Posterior vena cava (tissue), 2 donors: ENCODE measurements around the gene PBLD. TPM values are rescaled to one million over a fixed set of nuclear protein-coding genes. Genes with fewer than 3 reads are reported as not detected.
"Not testable (repeated sequence)": the region's sequence is repeated elsewhere in the genome, so short reads cannot be mapped to it uniquely, and the experiment has no call there.

ENCODE experiments used
- DNase-seq: peaks from one replicate; pipeline ENCODE4 v3.0.0-alpha.2; 2020; ENCODE audit warnings: low spot score
- intact Hi-C, 2 donors: fragments of 100-400 bp; cut with DNase I; formaldehyde crosslinking; loops; one replicate each; pipeline versions ENCODE4 v1.14.1 to v1.14.2; 2022 to 2023
- total RNA-seq, 2 donors: library from RNA; stranded (reverse); fragmentation: NEBNext Ultra II Directional; extraction: Animal tissue kit (Norgen Biotek cat#: 25700); gene quantifications; one replicate each; pipeline ENCODE4 v1.2.1, GENCODE V29; 2021
- donor health status: DM: yes; HTN: yes; CAD: no.
- donor health status: DM: yes; HTN: yes; CAD: no.

Gene PBLD
- total RNA-seq, 2 donors from 2014 or later = 9.4 to 12.5 TPM

DNA sequence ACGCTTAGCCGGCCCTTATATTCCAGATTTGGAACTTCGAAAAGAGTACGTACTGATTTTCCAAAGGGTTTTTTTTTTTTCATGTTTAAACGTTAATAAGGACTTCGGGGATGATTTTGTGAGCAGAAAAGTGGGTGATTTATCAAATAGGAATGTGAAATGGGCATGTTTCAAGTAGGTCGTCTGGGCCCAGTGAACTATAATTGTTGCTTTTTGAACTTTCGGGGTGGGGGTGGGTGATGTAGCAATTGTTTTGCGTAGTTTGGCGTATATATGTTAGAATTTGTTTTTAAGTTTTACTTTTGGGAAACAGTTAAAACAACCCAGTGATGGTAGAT lies 299 bp upstream of the PBLD start:
- DNase-seq = no peak
- intact Hi-C loops = no loop called here

DNA sequence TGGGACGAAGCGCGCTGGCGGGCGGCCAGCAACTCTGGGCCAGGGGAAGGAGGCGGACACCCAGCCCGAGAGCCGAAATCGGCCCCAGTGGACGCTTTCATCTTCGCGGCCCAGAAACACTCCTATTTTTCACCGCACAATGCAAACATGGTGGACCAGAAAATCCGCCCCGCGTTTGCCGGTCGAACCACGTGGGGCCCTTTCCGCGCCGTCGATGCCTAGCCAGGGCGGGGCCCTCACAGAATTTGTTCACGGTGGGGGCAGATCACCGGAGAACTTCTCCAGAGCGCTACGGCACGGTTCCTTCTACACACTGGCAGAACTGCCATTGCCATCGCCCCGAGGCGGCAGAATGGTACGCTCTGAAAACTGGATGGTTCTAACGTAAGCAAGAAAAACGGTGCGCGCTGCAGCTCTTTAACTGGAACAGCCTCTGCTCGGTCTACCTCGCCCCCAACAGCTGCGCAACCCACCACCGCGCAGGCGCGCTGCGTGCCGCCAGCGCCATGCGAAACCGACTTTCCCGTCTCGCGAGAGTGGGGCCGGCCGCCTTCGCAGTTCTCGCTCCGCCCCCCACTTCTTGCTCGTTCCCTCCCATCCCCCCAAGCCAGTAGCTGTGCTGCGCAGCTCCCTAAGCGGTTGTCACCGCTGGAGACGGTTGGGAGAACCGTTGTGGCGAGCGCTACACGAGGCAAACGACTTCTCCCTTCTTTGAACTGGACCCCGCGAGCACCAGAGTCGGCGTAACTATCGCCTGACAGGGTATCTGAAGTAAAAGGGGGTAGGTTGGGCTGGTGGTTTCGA lies 1.1 kb downstream of the PBLD start, which contains the start of gene HNRNPH3:
Gene HNRNPH3, plus strand, starts transcription at position 610 of the 804 bp plus-strand sequence. CDS start 5,158 bp downstream, outside the sequence.
- intact Hi-C loops = no loop called here
- DNase-seq = peak; percentile 99

DNA sequence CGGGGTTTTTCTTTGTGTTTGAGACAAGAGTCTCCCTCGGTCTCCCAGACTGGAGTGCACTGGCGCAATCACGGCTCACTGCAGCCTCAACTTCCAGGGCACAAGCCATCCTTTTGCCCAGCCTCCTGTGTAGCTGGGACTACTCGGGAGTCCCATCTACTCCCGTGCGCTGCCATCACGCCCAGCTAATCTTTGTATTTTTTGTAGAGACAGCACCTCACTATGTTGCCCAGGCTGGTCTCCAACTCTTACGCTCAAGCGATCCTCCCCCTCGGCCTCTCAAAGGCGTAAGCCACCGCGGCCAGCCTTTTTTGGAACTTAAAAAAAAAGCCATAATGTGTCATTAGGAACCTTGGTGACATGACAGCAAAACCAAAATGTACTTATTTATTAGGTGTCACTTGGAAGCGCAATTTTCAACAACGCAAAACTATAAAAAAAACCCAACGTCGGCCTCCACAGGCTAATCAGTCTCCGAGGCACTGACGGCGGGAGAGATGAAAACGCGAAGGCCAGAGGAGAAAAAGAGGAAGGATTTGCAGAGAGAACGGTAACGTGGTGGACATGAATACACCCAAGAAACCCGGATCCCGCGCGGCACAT lies 1.8 kb downstream of the PBLD start:
- intact Hi-C loops = no loop called here
- no peak for DNase-seq

DNA sequence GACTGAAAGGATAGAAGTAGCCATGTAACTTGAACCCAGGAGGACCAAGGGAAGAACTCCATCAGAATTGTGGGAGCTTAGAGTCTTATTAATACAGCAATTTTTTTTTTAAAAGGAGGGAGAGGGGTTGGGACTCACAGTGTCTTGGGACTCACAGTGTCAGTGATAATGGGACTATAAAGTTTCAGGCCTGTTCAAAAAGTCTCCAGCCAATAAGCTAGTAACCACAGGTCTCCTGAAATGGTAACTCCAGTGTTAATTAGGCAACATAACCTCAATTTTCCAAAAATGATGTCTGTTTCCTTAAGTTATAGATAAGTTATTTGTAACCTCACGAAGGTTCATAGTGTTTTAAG lies 3.2 kb downstream of the PBLD start:
- DNase-seq = no peak
- intact Hi-C loops = no loop called here

DNA sequence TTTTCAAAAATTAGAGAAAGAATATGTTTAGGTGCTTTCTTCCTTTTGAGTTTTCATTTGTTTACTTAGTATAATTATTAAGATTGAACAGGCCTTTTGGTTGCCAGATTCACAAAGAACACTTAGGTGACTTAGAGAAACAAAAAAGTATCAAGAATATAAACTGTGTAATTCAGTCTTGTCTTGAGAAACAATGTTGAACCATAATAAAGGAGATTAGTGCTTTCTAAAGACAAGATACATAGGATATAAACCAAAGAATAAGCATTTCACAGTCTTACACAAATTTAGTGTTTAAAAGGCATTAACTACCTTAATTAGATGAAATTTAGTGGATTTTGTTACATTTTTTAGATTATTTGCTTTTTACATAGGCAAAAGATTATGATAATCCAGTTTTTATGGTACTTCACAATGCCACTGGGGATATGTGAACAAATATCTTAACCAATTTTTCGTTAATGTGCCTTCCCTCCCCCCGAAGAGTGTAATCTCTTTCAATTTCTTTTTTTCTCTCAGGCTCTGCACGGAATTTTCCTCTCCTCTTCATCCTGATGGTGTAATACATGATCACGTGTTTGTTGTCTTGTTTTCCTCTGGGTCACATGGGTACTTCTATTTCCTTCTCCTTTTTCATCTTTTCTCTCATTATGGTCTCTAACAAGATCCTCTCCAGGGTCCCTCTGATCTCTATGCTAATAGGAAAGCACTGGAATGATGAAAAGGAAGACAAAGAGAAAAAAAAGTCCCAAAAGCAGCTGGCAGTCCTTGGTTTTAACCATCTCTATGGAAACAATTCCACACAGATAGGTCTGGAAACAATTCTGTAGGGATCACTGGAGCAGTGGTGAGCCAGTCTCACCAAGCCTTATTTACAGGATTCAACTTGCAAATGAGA lies 4.6 kb downstream of the PBLD start:
- intact Hi-C loops = no loop called here
- DNase-seq = no peak

DNA sequence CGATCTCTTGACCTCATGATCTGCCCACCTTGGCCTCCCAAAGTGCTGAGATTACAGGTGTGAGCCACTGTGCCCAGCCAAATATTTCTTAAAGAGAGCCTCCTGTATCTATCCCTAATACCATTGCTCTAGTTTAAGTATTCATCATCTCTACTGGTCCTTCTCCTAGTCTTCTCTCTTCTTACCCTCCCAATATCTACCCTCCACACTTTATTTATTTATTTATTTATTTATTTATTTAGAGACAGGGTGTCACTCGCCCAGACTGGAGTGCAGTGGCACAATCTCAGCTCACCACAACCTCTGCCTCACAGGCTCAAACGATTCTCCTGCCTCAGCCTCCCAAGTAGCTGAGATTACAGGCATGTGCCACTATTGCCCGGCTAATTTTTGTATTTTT lies 8.3 kb downstream of the PBLD start:
- intact Hi-C loops, DNase-seq: not testable (repeated sequence)

DNA sequence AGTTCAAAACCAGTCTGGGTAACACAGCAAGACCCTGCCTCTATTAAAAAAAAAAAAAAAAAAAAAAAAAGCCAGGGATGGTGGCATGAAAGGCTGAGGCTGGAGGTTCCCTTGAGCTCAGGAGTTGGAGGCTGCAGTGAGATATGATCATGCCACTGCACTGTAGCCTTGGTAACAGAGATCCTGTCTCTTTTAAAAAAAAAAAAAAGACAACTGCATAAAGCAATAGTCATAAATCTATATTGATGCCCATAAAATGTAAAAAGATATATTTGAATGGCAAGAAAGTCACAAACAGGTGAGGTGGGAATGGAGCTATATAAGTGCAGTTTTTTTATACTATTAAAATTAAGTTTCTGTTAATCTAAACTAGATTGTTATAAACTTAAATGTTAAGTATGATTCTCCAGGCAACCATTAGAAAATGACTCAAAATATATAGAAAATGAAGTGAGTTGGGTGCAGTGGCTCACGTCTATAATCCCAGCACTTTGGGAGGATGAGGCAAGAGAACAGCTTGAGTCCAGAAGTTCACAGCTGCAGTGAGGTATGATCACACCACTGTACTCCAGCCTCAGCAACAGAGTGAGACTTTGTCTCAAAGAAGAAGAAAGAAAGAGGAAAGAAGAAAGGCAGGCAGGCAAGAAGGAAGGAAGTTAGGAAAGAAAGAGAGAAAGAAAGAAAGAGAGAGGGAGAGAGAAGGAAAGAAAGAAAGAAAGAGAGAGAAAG lies 14.2 kb downstream of the PBLD start:
- intact Hi-C loops = no loop called here
- no peak for DNase-seq

DNA sequence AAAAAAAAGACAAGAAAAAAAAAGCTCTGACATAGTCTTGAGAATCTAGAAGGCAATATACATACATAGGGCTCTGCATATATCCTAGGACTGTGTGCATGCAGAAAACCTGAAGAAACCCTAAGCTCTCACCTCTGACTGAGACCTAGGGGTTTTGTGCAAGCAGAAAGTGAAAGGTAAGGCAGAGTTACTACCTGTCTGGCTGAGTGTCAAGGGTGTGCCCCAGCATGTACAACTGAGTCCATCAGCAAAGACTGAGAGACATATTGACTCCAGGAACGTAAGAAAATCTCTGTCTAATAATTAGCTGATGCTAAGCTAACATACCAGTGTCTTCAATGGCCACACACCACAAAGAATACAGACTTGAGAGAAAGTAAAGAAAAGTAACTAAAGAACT lies 17.1 kb downstream of the PBLD start:
- intact Hi-C loops = no loop called here
- DNase-seq = no peak

DNA sequence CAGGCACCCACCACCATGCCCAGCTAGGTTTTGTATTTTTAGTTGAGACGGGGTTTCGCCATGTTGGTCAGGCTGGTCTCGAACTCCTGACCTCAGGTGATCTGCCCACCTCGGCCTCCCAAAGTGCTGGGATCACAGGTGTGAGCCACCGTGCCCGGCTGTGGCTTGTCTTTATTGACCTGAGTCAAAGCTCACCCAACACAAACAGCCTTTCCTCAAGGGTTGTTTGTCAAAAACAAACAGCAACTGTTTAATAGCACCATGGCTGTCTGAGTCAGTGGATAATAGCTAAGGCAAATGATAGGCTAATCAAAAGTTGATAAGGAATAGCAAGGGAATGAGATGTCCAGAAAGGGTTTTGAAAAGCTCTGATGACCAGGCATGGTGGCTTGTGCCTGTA lies 17.8 kb downstream of the PBLD start:
- intact Hi-C loops, DNase-seq: not testable (repeated sequence)

DNA sequence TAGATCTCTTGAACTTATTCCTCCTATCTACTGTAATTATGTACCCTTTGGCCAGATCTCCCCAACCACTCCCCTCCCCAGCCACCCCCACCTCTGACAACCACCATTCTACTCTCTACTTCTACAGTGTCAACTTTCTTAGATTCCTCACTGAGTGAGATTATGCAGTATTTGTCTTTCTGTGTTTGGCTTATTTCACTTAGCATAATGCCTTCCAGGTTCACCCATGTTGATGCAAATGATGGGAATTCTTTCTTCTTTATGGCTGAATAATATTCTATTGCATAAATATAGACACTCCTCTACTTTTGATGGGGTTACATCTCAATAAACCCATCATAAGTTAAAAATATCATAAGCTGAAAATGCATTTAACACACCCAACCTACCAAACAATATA lies 22.2 kb downstream of the PBLD start:
- intact Hi-C loops = no loop called here
- no peak for DNase-seq

DNA sequence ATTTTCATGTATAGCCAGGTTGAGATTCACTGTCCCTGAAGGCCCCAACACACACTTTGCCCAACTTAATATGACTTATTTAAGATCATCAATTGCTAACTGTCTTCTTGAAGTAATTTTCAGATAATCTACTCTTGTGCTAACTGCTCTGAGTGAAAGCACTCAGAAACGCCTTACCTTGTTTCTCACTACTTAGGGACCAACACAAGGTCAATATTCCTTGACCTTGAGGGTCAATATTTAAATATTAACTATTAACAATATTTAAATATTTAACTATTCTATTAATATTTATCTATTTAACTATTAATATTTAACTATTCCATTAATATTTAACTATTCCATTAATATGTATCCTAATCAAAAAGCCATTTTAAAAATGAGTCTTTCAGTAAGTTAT lies 26.9 kb downstream of the PBLD start:
- DNase-seq = no peak
- intact Hi-C loops = no loop called here

DNA sequence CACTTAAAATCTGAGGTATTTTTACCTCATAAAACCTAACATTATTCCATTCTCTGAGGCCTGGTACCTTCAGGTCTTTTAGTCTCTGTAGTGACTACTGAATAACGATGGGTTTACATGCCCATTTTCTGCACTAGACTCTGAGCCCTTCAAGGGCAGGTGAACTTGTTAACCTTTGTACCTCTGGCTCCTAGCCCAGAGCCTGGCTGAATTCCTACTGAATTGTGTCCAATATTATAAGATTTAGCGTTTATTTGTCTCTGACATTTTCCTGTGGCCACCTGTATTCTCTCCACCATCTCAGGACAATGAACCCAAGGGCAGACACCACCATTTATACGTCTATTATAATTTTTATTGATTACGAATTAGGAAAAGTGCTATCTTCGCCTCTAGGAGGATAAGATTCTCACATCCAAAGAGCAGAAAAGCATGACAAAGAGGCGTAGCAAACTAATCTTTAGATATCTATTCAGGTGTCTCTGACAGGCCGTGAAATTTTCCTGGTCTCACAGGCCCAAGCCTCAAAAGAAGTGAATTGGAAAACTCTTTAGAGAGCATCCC lies 28.8 kb downstream of the PBLD start:
- no peak for DNase-seq
- intact Hi-C loops = no loop called here

DNA sequence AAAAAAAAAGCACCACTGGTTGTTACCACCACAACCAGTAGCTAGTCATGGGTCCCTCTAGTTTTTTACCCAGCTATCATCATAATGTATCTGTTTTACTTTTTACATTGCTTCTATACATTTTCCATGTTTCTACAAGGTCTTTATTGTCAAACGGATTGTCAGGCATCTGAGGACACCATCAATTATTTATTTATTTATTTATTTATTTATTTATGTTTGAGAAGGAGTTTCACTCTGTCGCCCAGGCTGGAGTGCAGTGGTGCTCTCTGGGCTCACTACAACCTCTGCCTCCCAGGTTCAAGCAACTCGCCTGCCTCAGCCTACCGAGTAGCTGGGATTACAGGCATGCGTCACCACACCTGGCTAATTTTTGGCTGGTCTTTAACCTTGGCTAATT lies 29.9 kb downstream of the PBLD start:
- intact Hi-C loops = no loop called here
- DNase-seq = no peak

DNA sequence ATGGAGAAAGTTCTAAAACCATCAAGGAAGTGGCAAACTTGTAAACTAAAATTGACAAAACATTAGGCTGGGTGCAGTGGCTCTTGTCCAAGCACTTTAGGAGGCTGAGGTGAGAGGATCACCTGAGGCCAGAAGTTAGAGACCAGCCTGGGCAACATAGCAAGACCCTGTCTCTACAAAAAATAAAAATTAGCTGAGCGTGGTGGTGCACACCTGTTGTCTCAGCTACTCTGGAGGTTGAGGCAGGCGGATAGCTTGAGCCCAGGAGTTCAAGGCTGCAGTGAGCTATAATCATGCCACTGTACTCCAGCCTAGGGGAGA lies 30.3 kb downstream of the PBLD start:
- intact Hi-C loops = no loop called here
- DNase-seq = no peak

DNA sequence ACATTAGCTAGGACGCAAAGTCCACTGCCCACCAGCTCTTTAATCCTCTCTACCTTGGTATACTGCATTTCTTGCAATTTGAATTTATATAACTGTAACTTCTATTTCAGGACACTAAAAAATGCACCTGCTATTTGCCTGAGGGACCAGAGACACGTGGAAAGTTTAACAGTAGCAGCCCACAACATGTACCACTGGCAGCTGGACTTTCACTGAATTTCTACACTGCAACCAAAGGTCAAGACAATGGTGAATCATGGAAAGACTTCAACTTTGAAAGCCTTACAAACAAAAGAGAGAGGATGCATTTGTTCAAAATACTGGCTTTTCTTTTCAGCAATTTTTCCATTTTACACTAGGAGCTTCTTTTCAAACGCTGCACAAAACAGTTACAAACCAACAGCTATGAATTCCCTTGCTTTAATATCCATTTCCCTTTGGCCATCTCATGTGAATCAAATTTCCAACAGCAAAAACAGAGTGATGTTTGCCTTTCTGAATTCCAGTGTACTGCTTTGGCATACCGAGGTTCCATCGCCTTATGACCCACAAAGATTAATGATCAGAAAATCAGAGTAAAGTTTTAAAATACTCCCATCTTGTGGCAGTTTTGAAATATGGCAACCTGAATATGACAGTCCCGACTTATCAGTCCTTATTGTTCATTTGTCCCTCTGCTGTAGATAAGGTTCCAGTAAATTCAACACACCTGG lies 30.8 kb downstream of the PBLD start:
- intact Hi-C loops = no loop called here
- no peak for DNase-seq

DNA sequence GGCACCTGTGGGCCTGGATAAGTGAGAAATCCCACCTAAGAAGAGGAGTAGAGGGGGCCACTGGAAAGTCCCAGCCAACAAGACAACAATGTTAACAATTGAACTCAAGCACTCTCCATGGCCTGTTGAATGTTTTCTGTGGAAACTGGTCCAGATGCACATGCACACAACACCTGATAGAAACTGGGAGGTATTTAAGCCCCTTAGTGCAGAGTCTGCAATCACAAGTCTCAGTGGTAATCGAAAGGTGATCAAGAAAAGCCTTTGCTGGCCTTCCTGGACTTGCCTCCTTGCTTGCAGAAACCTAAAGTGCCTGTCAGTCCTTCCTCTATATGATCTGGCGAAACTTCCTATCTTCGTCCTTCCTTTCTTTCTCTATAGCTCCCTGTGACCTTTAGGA lies 31.4 kb downstream of the PBLD start:
- intact Hi-C loops = no loop called here
- DNase-seq = no peak

DNA sequence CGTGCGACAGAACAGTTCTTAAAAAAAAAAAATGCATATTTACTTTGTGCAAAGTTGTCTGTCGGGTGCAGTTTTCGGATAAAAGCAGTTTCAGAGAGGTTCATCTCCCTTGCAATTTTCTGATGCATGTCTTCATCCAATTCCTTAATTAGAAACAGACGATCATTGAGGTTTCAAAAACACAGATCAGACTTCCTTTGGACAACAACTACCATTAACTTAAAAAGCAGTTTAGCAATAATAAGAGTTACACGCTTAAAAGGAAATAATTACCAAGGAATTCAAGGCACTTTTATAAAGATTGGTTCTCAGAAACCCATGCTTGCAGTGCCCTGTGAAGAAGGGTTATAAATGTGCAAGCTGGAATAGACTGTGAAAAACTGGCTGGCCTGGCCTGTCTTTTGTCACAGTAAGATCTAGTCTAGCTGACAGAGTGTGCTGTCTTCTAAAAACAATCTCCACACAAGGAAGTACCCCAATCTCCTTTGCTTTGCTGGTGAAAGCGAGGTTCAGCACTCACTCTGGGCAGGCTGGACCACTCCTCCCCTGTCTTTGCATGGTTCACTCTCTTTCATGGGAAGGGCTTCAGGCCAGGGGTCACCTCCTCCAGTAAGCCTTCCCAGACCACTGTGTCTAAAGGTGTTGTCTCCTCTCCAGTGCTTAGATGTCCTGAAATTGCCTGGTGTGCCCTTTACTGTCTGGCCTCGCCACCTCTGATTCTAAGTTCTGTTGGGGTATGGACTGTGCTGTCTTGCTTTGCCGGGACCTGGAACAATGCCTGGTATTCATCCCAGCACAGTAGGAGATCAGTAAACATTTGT lies 35.7 kb downstream of the PBLD start:
- intact Hi-C loops = loop anchor here in 1 of 2 donors (10.0 kb wide), 1 partner anchor 82 kb away; no protein-coding TSS in a partner anchor

DNA sequence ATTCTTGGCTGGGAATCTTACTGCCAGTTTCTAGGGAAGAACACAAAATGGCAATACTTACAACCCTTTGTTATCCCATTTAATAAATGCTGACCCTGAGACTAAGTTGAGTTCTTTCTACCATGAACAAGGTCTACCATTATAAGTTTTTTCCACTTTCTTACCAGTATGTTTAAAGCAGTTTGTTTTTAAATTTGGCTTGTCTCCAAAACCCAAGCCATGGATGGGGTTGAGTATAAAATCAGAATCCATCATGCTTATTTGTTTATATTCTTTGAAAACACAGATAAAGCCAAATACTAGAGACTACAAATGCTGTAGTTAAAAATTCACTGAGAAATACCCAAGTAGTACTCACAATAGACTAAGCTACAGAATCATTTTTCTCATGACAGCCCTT lies 42.0 kb downstream of the PBLD start:
- intact Hi-C loops = loop anchor here in 1 of 2 donors (10.0 kb wide), 1 partner anchor 76 kb away; no protein-coding TSS in a partner anchor

More for the DNA sequence above, 35.7 kb downstream of the PBLD start:
- no peak for DNase-seq

More for the DNA sequence above, 42.0 kb downstream of the PBLD start:
- DNase-seq = no peak
